ENCODE measurements around the gene PACS2.

The PACS2 gene

DNA sequence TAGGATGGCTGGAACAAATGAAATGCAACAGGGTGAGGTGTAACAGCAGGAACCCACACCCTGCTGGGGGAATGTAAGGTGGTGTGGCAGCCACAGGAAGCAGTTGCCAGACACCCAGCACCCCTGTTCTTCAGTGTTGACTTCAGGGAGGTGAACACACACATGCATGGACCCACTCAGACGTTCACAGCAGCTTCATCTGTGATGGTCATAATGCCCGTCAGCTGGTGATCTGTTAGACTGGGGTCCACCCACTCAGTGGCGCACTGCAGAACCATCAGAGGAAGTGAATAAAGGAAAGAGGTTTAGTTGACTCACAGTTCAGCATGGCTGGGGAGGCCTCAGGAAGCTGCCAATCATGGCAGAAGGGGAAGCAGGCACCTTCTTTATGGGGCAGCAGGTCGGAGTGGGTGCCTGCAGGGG is 61.1 kb downstream of the PACS2 start:
- TF ChIP-seq, protein P1, sequence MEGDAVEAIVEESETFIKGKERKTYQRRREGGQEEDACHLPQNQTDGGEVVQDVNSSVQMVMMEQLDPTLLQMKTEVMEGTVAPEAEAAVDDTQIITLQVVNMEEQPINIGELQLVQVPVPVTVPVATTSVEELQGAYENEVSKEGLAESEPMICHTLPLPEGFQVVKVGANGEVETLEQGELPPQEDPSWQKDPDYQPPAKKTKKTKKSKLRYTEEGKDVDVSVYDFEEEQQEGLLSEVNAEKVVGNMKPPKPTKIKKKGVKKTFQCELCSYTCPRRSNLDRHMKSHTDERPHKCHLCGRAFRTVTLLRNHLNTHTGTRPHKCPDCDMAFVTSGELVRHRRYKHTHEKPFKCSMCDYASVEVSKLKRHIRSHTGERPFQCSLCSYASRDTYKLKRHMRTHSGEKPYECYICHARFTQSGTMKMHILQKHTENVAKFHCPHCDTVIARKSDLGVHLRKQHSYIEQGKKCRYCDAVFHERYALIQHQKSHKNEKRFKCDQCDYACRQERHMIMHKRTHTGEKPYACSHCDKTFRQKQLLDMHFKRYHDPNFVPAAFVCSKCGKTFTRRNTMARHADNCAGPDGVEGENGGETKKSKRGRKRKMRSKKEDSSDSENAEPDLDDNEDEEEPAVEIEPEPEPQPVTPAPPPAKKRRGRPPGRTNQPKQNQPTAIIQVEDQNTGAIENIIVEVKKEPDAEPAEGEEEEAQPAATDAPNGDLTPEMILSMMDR (IDR thresholded peaks at IDR 0.05) = no peak

DNA sequence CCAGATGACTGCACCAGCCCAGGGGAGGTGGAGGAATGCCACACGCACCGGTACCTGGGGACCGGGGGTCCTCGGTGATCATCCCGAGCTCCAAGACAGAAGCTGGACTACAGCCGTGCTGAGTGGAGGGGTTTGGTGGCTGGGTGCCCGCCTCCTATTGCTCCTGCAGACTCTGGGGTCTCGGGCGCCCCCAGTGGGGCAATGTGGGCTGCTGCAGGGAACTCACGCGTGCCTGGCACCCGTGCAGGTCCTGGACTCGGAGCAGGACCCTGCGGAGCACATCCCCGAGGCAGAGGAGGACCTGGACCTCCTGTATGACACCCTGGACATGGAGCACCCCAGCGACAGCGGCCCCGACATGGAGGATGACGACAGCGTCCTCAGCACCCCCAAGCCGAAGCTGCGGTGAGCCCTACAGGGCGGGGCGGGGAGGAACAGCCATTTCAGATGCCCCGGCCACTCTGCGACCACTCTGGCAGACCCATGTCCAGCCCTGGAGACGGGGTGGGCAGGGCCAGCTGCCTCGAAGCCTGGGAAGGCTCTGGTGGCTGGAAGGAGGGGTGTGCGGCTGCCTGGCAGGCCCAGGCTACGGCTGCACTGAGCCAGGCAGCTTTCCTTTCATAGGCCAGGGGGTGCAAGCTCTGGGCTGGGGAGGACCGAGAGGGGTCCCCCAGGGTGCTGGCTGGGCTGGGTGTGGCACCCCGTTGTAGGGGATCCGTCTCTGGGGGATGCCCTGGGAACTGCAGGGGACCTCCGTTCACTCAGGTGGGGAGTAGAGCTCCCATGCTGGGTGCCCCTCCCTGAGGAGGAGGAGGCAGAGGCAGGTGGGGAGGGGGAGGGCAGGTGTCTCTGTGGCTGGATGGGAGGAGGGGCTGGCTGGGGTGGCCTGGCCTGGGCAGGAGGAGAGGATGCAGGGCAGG is 62.2 kb downstream of the PACS2 start:
- TF ChIP-seq, protein P1 (IDR thresholded peaks at IDR 0.05) = no peak

DNA sequence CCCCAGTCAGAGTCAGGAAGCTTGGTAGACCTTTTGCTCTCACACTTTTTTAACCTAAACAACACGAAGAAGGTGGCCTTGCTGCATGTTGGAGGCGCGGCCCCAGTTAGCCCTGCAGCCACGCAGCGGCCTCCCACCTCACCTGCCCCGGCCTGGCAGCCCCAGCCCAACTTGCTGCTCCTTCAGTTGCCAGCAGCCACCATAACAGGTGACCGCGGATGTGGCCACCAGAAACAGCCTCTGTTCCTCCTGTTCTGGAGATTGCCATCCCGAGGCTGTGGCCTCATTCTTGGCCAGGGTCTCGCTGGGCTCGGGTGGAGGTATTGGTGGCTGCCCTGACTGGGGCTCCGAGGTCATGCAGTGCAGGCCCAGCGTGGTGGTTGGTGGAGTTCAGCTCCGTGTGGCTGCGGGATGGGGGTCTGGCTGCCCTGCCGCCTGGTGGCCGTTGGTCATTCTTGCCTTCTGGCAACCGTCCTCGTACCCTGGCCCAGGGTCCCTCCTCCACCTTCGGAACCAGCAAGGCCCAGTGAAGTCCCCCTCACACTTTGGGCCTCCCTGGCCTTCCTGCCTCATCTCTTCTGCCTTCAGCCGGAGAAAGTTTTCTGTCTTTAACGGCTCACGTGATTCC is 63.1 kb downstream of the PACS2 start:
- TF ChIP-seq, protein P1 (IDR thresholded peaks at IDR 0.05) = no peak

DNA sequence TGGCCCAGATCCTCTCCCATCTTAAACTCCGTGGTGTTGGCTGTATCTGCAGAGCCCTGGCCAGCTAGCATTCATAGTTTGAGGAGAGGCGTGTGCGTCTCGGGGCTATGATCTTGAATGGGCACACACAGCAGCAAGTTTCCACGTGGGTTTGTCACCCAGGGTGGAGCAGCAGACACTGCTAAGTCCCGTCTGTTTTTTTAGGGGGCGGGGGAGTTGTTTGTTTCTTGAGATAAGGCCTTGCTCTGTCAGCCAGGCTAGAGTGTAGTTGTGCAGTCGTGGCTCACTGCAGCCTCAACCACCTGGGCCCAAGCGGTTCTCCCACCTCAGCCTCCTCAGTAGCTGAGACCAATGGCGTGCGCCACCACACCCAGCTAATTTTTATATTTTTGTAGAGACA is 63.7 kb downstream of the PACS2 start:
- TF ChIP-seq, protein P1 (IDR thresholded peaks at IDR 0.05) = no peak

DNA sequence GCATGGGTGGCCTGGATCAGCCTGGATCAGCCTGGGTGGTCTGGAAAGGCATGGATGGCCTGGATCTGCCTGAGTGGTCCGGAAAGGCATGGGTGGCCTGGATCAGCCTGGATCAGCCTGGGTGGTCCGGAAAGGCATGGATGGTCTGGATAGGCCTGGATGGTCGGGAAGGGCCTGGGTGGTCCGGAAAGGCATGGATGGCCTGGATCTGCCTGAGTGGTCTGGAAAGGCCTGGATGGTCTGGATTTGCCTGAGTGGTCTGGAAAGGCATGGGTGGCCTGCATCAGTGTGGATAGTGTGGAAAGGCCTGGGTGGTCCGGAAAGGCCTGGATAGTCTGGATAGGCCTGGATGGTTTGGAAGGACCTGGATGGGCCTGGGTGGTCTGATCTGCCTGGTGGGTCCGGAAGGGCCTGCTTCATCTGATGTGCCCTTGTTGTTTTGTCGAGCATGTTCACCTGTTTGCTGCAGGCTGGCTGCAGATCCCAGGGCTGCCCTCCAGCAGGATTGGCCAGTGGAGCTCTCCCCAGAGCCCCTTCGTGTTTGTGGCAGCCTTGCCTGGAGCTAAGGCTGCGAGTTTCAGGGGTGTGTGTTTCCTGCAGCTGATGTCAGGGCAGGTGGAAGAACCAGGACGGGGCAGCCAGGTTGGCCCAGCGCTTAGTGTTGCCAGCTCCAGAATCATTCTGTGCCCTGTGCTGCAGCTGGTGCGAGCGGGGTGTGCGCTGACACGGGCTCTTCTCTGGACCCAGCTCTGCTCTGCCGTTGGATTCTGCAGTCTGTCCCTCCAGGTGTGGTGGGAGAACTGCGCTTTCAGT is 64.5 kb downstream of the PACS2 start:
- TF ChIP-seq, protein P1 (IDR thresholded peaks at IDR 0.05) = no peak

DNA sequence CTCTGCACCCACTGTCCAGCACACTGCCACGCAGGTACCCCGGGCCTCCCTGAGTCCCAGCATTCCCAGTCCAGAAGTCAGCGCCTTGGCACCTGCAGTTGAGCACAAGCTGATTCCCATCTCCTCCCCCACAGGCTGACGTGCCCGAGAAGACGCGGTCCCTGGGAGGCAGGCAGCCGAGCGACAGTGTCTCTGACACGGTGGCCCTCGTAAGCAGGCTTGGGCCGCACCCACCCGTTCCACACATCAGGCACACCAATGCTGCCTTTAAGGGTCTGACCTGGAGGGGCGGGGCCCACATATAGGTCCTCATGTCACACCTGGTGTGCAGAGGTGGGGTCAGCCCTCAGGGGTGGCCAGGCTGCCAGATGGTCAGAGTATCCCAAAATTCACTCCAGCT is 65.4 kb downstream of the PACS2 start:
- TF ChIP-seq, protein P1 (IDR thresholded peaks at IDR 0.05) = no peak

DNA sequence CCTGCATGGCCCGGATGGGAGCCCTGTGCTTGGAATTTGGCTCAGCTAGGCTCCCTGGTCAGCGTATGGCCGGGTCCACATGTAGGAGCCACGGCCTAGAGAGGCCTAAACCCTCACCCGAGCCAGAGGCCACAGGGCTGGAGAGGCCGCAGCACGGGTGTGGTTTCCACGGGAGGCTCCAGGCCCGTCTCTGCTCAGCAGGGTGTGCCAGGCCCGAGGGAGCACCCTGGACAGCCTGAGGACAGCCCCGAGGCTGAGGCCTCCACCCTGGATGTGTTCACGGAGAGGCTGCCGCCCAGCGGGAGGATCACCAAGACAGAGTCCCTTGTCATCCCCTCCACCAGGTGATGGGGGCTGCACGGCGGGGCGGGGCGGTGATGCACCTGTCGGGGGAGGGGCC is 66.2 kb downstream of the PACS2 start:
- TF ChIP-seq, protein P1 (IDR thresholded peaks at IDR 0.05) = no peak

Measured in LNCAP (cell line).